NB4 (cell line): Measurements from ENCODE around the gene TMED9.

Source experiments
- CTCF ChIP-seq: IDR thresholded peaks from one replicate; pipeline ENCODE4 v1.5.1; 2012; ENCODE audit warnings: low read depth, low read length
- MAX ChIP-seq: IDR thresholded peaks from 2 replicates; pipeline ENCODE4 v1.6.1; 2011; ENCODE audit warnings: low read depth, low read length
- MYC ChIP-seq: IDR thresholded peaks from 2 replicates; pipeline ENCODE4 v1.6.1; 2011; ENCODE audit warnings: low read depth, low read length
- POLR2A ChIP-seq: IDR thresholded peaks from 2 replicates; pipeline ENCODE4 v1.6.1; 2011; ENCODE audit warnings: mild to moderate bottlenecking; ENCODE audit not compliant: insufficient read length; ENCODE audit errors: extremely low read depth

- TF ChIP-seq CTCF, result no peak
- TF ChIP-seq POLR2A, result no peak
- TF ChIP-seq MAX, result no peak
- no peak for TF ChIP-seq MYC
These were observed 9.1 kb downstream of the TMED9 start for GRCh38 chr5:177601126-177601525.
